ENCODE data around the gene HELZ.
"Not testable (repeated sequence)": the region's sequence is repeated elsewhere in the genome, so short reads cannot be mapped to it uniquely, and the experiment has no call there.

HELZ gene

GRCh38 chr17:67183531-67183930 is 61.5 kb downstream of the HELZ start:
- no peak for DNase-seq

- no peak for DNase-seq
These were observed 63.2 kb downstream of the HELZ start for GRCh38 chr17:67181825-67182224.

GRCh38 chr17:67180275-67180674 is 64.7 kb downstream of the HELZ start:
- no peak for DNase-seq

GRCh38 chr17:67178555-67178954 is 66.4 kb downstream of the HELZ start:
- DNase-seq, result no peak

- DNase-seq, result no peak
These were observed 67.3 kb downstream of the HELZ start for GRCh38 chr17:67177732-67178131.

- no peak for DNase-seq
These were observed 70.8 kb downstream of the HELZ start for GRCh38 chr17:67174190-67174589.

GRCh38 chr17:67171560-67171959 is 73.4 kb downstream of the HELZ start:
- no peak for DNase-seq

GRCh38 chr17:67168496-67168895 is 76.5 kb downstream of the HELZ start:
- DNase-seq, result no peak

- no peak for DNase-seq
These were observed 79.8 kb downstream of the HELZ start for GRCh38 chr17:67165201-67165600.

GRCh38 chr17:67164302-67164701 is 80.7 kb downstream of the HELZ start:
- no peak for DNase-seq

GRCh38 chr17:67162771-67163170 is 82.2 kb downstream of the HELZ start:
- no peak for DNase-seq

- DNase-seq, result no peak
These were observed 83.4 kb downstream of the HELZ start for GRCh38 chr17:67161573-67161972.

- no peak for DNase-seq
These were observed 84.2 kb downstream of the HELZ start for GRCh38 chr17:67160791-67161190.

- peak; percentile 33 for DNase-seq
These were observed 87.0 kb downstream of the HELZ start for GRCh38 chr17:67157732-67158639.

GRCh38 chr17:67156269-67157199 is 88.5 kb downstream of the HELZ start:
- DNase-seq, result no peak

GRCh38 chr17:67152824-67153223 is 92.2 kb downstream of the HELZ start:
- no peak for DNase-seq

GRCh38 chr17:67151717-67152116 is 93.3 kb downstream of the HELZ start:
- DNase-seq, result no peak

- no peak for DNase-seq
These were observed 94.2 kb downstream of the HELZ start for GRCh38 chr17:67150826-67151225.

- DNase-seq, result no peak
These were observed 96.6 kb downstream of the HELZ start for GRCh38 chr17:67148352-67148751.

GRCh38 chr17:67145183-67145805 is 99.7 kb downstream of the HELZ start:
- DNase-seq, result no peak

- no peak for DNase-seq
These were observed 101.7 kb downstream of the HELZ start for GRCh38 chr17:67143318-67143717.

GRCh38 chr17:67142030-67142429 is 103.0 kb downstream of the HELZ start:
- not testable (repeated sequence) for DNase-seq

All from NCI-H1105 (cell line).